ENCODE data around the gene LHFPL2.

LHFPL2 gene

GRCh38 chr5:78515670-78516069 is 132.9 kb downstream of the LHFPL2 start:
- DNase-seq, result no peak

DNA sequence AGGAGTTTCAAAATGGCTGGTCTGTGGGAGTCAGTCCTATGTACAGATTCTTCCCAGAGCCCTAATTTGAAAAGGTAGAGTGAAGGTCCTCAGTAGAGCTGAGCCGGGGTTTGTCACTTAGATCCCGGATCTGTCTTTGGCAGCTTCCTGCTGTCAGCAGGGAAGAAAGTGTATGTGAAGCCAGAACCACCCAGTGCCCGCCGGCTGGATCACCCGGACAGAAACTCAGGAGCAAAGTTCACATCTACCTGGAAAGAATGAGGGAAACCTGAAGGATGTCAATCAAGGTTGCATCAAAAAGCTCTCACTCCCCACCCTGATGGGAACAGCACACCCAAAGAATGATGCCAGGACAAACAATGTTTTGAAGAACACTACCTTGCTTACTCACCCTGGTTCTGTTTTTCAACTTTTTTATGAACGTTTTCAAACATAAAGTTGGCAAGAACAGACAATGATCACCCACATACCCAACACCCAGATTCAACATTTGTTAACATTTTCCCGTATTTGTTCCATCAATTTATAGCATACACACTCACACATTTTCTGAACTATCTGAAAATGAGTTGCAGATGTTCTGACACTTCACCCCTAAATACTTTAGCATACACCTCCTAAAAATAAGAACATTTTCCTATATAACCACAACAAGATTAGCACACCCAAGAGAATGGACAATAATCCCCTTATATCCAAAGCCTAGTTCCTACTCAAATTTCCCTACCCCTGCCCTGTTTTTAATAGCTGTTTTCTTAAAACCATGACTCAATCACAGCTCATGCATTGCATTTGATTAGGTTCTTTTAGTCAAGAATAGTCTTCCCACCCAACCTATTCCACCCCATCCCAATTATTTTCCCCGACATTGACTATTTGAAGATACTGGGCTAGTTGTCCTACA is 133.9 kb downstream of the LHFPL2 start:
- no peak for DNase-seq

DNA sequence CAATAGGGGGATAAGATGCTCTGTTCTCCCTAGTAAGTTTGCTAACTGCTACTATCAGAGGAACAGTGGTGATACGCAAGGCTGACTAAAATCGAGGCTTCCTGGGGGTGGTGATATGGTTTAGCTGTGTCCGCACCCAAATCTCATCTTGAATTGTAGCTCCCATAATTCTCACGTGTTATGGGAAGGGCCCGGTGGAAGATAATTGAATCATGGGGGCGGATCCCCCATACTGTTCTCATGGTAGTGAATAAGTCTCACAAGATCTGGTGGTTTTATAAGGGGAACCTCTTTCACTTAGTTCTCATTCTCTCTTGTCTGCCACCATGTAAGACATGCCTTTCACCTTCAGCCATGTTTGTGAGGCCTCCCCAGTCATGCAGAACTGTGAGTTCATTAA is 135.1 kb downstream of the LHFPL2 start:
- DNase-seq, result no peak

- no peak for DNase-seq
These were observed 136.1 kb downstream of the LHFPL2 start for GRCh38 chr5:78512435-78512834.

GRCh38 chr5:78511121-78511906 is 137.3 kb downstream of the LHFPL2 start:
- no peak for DNase-seq

GRCh38 chr5:78509884-78510769 is 138.4 kb downstream of the LHFPL2 start:
- peak; percentile 9 for DNase-seq

DNA sequence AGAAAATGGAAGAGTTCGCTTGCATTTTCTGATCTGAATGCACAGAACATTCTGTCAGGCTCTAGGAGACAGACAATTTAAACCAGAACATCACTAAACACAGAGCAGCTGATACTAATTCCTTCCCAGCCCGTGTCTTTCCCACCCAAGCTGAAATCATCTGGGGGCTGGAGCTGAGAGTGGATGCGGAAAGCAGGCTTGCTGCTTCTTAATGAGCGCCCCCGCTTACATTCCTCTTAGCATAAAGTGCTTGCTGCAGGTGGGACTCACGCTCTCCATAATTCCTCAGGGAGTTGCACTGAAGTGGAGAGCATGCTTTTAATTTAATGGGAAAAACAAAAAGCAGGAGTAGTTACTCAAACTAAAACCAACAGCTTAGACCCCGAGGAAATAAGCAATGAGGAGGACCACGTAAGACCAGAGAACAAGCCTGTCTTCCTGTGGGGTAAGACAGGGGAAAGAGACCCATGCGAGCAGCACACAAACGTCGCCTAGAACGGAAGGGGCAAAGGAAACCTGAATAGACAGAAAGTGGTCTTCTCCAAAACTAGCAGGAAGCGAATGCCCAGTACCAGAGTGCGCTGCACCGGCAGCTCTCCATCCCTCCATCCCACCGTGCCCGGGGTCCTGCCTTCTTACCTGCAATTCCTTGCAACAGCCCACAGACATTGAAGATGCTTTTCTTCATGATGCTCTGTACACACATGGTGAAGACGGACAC is 139.3 kb downstream of the LHFPL2 start:
- DNase-seq, result no peak

- DNase-seq, result no peak
These were observed 140.3 kb downstream of the LHFPL2 start for GRCh38 chr5:78508186-78508765.

DNA sequence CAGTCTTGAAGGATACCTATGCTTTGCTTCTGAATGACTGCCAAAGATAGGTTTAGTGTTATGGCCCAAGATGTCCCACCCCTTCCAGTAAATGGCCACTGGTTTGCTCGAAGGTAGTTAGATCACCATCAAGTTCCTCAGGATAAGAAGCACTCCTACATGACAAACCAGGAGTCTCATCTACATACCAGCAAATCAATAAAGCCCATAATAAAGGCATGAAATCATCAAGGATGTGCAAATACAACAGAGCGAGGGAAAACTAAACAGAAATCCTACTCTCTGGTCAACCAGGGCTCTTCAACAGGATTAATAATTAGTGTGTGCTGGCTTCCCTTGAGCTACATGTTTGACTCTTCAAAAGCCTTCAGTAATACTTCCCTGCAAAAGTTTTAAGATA is 141.0 kb downstream of the LHFPL2 start:
- no peak for DNase-seq

DNA sequence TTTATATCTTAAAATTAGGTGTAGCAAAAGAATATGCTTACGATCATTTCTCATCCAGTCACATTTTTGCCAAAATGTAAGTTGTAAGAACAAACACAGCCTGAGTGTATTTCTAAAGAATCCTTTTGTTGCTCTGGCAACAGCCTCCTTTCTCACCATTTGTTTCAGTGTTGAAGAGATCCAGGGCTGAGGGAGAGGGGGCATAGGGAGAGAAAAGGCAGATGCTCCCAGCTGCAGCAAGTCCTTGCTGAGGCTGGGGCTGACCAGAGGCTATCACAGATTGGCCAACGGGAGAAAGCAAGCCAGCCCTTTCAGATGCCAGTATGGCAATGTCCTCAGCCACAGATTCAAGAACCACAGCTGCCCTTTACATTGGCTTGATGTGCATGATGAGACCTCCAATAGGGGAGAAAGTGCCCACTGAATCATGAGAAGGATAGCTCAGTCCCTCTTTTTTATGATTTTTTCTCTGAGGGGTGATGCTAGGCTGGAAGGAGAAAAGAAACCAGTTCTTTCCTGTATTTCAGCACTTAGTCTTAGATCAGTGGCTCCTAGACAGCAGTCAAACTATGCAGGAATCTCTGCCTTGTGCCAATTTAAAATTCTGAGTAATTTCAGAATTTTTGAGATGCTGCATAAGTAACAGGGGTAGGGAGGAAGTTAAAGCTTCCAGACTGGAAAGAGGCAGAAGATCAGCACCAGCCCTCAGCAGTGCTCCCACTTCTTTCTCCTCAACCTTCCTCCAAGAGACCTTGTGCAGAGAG is 142.1 kb downstream of the LHFPL2 start:
- no peak for DNase-seq

DNA sequence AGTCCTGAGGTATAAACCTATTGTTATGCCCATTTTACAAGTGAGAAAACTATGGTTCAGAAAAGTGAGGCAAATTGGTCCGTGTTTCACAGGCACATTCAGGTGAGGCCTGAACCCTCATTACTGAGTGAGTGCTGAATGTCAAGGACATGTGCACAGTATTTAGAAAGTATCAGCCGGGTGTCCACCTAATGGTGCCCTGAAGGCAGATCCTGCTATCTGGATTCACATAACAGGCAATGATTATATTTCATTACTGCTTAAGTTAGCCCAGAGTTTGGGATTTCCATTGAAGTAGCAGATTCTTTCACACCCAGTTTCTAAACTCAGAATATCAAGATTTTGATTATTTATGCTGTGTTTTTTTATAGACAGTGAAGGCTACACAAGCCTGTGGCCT is 142.7 kb downstream of the LHFPL2 start:
- DNase-seq, result no peak

- DNase-seq, result no peak
These were observed 143.6 kb downstream of the LHFPL2 start for GRCh38 chr5:78504704-78505677.

- no peak for DNase-seq
These were observed 144.5 kb downstream of the LHFPL2 start for GRCh38 chr5:78503958-78504653.

GRCh38 chr5:78501411-78502352 is 146.9 kb downstream of the LHFPL2 start:
- DNase-seq, result no peak

DNA sequence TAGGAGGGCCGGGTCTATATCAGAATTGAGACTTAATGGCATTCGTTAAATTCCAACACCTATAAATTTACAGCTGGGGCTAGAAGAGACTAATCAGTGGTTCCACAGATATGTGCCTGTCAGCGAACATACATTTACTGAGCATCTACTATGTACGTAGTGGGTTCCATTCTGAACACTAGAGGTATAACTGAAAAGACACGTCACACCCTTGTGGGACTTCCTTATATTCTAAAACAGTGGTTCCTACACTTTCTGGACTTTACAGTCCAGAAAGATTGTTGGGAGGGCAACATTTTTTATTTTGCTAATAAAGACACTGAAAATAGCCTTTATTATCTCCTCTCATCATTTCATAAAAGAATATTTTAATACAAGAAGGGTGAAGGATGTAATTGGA is 147.7 kb downstream of the LHFPL2 start:
- no peak for DNase-seq

DNA sequence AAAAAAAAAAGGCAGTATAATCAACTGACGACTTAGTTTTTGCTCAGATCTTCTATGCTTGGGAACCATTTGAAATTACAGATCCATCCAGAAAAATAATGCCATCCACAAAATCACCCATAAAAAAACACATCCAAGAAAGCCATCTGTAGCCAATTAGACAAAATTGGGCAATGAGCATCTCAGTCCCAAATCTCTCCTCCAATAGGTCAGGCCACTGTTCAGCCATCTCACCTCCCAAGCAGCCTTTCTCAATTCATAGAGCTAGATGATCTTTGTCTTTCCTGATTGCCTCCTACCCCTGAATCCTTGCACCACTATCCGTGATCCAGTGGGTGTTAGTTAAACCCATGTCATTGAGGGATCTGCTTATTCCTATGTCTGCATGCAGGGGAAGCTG is 148.5 kb downstream of the LHFPL2 start:
- no peak for DNase-seq

DNA sequence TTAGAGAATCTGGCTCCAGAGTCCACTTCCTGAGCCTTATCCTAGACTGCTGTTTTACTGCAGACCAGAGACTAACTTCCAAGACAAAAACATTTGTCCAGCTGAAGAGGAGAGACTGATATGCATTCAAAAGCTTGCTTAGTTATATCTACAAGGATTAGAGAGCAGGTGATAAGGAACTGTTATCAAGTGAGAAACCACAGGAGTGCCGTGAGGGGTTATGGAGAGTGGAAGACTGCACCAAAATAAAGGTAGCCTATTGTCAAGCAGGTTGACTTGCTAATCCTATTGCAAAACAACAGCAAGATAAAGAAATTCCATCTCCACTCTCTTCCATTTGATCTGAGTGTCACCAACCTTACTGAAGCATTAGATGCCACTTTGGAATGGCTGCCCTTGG is 149.1 kb downstream of the LHFPL2 start:
- DNase-seq, result no peak
